Type B pancreatic cell (in vitro differentiated cells): Measurements from ENCODE around the gene DTNBP1. TPM values are rescaled to one million over a fixed set of nuclear protein-coding genes. Genes with fewer than 3 reads are reported as not detected.
A peak's percentile ranks its signal among the peaks of the same experiment; 100 is the strongest.

Experiments used
- DNase-seq: peaks from one replicate; pipeline ENCODE4 v3.0.0; 2021; ENCODE audit warnings: mixed read lengths; ENCODE audit not compliant: unreplicated experiment; ENCODE audit errors: extremely low spot score
- H3K27ac Mint-ChIP-seq: 2 replicates; pipeline ENCODE4 v1.8.0; 2021; ENCODE audit warnings: mild to moderate bottlenecking, mixed read lengths
- H3K27me3 Mint-ChIP-seq: 2 replicates; pipeline ENCODE4 v1.8.0; 2021; ENCODE audit warnings: mixed read lengths
- H3K36me3 Mint-ChIP-seq: 2 replicates; pipeline ENCODE4 v1.8.0; 2021; ENCODE audit warnings: mixed read lengths
- H3K4me1 Mint-ChIP-seq: one replicate; pipeline ENCODE4 v1.8.0; 2021; ENCODE audit warnings: mixed read lengths; ENCODE audit not compliant: unreplicated experiment
- H3K4me3 Mint-ChIP-seq: 2 replicates; pipeline ENCODE4 v1.8.0; 2021; ENCODE audit warnings: mild to moderate bottlenecking, mixed read lengths
- H3K9me3 Mint-ChIP-seq: 2 replicates; pipeline ENCODE4 v1.8.0; 2021; ENCODE audit warnings: mixed read lengths
- total RNA-seq: library from RNA; stranded (reverse); gene quantifications from 2 replicates; pipeline ENCODE4 v1.2.1, GENCODE V29; 2021; ENCODE audit warnings: low replicate concordance
- TF ChIP-seq, protein P1 (sequence below): fragments of 200-600 bp; sonication (generic); conservative IDR thresholded peaks from 2 replicates; pipeline ENCODE4 v1.5.0; 2021; ENCODE audit warnings: antibody characterized with exemption, mild to moderate bottlenecking

The DTNBP1 gene
- total RNA-seq, 1 donor from 2014 or later = 11.6 TPM

DNA sequence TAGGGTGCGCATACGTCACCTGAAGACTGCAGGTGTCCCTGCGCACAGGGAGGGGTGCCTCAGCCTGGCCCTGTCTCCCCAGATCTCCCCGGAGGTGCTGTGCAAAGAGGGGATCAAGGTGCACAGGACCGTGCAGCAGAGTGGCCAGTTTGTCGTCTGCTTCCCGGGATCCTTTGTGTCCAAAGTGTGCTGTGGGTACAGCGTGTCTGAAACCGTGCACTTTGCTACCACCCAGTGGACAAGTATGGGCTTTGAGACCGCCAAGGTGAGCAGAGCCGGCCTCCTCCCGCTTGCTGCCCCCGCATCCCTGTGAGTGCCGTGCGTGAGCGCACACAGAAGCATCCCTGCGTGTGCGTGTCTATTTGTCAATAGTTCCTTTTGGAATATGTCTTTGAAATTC is 150.7 kb downstream of the DTNBP1 start:
- Mint-ChIP-seq H3K4me3 (no peak overlapping the region), H3K4me1 (peaks cover 7% of the 10 kb centered on the region), H3K27me3 (no peaks in the 10 kb centered on the region), H3K36me3 (peaks cover 38% of the 10 kb centered on the region), H3K9me3 (no peaks in the 10 kb centered on the region), H3K27ac (peak overlapping the region; percentile 34)
- TF ChIP-seq, protein P1, sequence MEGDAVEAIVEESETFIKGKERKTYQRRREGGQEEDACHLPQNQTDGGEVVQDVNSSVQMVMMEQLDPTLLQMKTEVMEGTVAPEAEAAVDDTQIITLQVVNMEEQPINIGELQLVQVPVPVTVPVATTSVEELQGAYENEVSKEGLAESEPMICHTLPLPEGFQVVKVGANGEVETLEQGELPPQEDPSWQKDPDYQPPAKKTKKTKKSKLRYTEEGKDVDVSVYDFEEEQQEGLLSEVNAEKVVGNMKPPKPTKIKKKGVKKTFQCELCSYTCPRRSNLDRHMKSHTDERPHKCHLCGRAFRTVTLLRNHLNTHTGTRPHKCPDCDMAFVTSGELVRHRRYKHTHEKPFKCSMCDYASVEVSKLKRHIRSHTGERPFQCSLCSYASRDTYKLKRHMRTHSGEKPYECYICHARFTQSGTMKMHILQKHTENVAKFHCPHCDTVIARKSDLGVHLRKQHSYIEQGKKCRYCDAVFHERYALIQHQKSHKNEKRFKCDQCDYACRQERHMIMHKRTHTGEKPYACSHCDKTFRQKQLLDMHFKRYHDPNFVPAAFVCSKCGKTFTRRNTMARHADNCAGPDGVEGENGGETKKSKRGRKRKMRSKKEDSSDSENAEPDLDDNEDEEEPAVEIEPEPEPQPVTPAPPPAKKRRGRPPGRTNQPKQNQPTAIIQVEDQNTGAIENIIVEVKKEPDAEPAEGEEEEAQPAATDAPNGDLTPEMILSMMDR = peak; percentile 57
- no peak for DNase-seq

DNA sequence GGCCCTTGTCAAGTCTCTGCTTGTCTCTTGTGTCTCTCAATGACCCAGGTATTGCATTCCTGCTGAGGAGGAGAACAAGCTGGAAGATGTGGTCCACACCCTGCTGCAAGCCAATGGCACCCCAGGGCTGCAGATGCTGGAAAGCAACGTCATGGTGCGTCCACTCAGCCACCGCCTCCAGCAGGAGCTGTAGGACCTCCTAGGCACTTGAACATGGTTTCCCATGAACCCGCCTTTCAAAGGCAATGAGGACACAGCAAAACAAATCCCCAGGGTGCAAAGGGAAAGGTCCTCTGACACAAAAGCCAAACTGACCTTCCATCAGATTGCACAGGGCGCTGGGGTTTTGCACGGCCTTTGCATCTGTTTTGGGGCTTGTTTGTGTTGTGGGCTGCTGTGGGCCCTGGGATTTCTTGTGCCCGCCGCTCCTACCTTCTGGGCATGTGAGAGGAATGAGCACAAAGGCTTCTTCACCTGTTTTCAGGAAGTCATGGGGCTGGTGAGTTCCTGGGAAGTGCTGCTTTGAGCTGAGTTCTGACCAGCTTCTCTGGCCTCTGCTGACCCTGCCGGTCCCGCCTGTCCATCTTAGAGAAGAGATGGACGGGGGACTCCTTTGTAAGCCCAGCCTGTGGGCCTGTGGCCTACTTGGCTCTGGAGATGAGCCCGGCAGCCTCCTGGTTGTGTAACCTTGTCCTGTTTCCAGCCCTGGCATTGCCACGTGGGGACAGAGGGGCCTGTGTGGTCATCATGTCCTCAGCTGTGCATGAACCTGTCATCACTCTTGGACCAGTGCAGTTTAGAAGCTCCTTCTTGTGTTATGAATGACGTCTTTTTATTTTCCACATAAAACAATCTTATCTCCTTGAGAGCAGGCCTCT is 151.3 kb downstream of the DTNBP1 start:
- Mint-ChIP-seq H3K9me3 (no peaks in the 10 kb centered on the region), H3K4me3 (no peak overlapping the region), H3K27ac (peak overlapping the region; percentile 34), H3K27me3 (no peaks in the 10 kb centered on the region), H3K36me3 (peaks cover 43% of the 10 kb centered on the region), H3K4me1 (peaks cover 11% of the 10 kb centered on the region)
- TF ChIP-seq, protein P1 = no peak
- no peak for DNase-seq

DNA sequence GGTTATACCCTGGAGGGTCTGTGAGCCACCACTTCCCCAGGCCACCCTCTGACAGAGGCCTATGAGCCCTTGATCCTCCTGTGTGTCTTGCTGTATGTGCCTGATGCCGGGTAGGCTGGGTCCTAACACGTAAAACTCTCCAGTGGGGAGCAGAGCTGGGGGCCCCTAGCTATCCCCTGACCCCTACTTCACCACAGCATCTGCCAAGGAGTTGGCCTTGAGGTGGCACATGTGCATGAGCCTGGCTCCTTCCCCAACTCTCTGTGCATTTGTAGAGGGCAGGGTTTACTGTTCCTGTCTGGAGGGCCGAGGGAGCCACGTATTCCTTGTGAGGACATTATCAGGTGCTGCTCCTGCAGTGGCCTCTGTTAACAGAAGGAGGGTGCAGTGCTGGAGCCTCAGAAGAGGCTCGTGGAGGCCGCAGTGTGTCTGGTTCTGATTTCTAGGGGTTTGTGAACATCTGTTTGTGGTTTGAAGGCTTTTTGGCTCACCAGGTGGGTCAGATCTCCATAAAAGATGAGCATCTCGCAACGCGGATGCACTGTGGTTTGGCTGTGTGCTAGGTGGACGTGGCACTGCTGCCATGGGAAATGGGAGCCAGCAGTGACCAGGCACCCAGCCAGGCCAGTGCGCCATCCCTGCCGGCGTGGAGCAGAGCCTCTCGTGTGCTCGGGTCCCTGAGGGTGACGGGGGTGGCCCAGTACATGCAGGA is 152.1 kb downstream of the DTNBP1 start:
- Mint-ChIP-seq H3K4me1 (peaks cover 11% of the 10 kb centered on the region), H3K36me3 (peaks cover 41% of the 10 kb centered on the region), H3K4me3 (no peak overlapping the region), H3K27ac (no peak overlapping the region), H3K9me3 (no peaks in the 10 kb centered on the region), H3K27me3 (no peaks in the 10 kb centered on the region)
- DNase-seq = no peak
- TF ChIP-seq, protein P1 = no peak

DNA sequence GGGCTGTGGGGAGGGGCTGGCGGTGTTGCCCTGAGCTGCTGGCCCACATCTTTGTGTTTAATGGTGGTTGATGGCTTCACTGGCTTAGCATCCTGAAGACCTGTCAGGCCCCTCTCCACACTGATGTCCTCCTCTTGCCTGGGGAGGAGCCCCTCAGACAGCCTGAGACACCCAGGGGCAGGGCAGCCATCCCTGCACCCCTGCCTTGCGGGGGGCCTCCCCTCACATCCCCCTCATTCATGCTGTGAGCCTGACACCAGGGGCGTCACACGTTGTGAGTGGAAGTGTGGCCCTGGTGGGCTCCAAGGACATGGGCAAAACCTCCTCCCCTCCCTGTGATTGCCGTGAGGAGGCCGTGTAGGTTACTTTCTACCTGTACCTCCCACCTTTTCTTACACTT is 152.7 kb downstream of the DTNBP1 start:
- TF ChIP-seq, protein P1 = no peak
- H3K9me3 Mint-ChIP-seq = no peaks in the 10 kb centered on the region
- H3K4me3 Mint-ChIP-seq = no peak overlapping the region
- H3K27me3 Mint-ChIP-seq = no peaks in the 10 kb centered on the region
- DNase-seq = no peak
- H3K36me3 Mint-ChIP-seq = peaks cover 38% of the 10 kb centered on the region
- no peak overlapping the region for H3K27ac Mint-ChIP-seq
- H3K4me1 Mint-ChIP-seq = peaks cover 11% of the 10 kb centered on the region

DNA sequence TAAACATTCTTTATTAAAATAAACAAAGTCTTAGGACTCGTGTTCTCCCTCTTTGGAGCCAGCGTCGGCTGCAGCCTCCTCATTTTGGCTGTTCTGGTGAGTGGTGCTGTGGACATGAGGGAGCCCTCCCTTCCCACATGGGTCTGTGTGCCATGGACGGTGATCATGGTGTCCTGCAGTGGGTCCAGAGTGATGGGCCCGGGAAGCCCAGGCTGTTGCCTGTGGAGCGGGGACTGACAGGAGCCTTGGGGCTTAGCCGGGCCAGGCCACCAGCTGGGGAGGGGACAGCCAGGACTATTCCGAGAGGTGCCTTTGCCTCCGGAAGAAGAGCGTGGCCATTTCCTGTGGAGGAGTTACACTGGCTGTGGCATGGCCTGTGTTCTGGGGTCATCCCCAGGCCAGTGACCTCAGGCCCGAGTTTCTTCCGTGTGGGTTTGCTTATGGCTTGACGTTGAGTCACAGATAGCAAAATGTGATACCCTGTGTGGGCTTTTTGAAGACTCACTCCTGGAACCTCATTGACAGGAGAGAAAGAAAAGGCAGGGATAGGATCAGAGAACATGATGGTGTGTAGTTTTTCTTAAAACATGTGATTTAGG is 153.4 kb downstream of the DTNBP1 start:
- H3K36me3 Mint-ChIP-seq = peaks cover 35% of the 10 kb centered on the region
- peaks cover 18% of the 10 kb centered on the region for H3K4me1 Mint-ChIP-seq
- H3K27me3 Mint-ChIP-seq = no peaks in the 10 kb centered on the region
- H3K27ac Mint-ChIP-seq = peak overlapping the region; percentile 64
- no peak overlapping the region for H3K4me3 Mint-ChIP-seq
- no peaks in the 10 kb centered on the region for H3K9me3 Mint-ChIP-seq
- no peak for DNase-seq
- TF ChIP-seq, protein P1 = no peak
